Mesenchymal stem cell (in vitro differentiated cells and primary cell): ENCODE results near the gene TOM1L1.

Source experiments
- DNase-seq: peaks from one replicate; pipeline ENCODE4 v3.0.0-alpha.2; 2013
- H2AFZ ChIP-seq: one replicate; pipeline ENCODE4 v1.6.1; 2013; ENCODE audit warnings: low read depth, mild to moderate bottlenecking, control low read depth, inconsistent platforms, low read length, moderate library complexity
- H2AK5ac ChIP-seq: 2 replicates; pipeline ENCODE4 v1.6.1; 2013; ENCODE audit warnings: low read length, moderate library complexity, mild to moderate bottlenecking, inconsistent platforms; ENCODE audit not compliant: severe bottlenecking
- H2BK120ac ChIP-seq: one replicate; pipeline ENCODE4 v1.6.1; 2013; ENCODE audit warnings: low read depth, mild to moderate bottlenecking, inconsistent platforms, low read length, moderate library complexity
- H2BK12ac ChIP-seq, 2 experiments: one replicate each; pipeline ENCODE4 v1.6.1; 2013; ENCODE audit warnings: inconsistent platforms in 2 of 2, low read length in 2 of 2, mild to moderate bottlenecking in 2 of 2, moderate library complexity in 2 of 2, control low read depth in 1 of 2
- H2BK15ac ChIP-seq: one replicate; pipeline ENCODE4 v1.6.1; 2013; ENCODE audit warnings: mild to moderate bottlenecking, low read depth, inconsistent platforms; ENCODE audit not compliant: poor library complexity, severe bottlenecking
- H2BK5ac ChIP-seq: 2 replicates; pipeline ENCODE4 v1.6.1; 2013; ENCODE audit warnings: low read depth, mild to moderate bottlenecking, low read length, control low read depth, inconsistent platforms; ENCODE audit not compliant: poor library complexity, severe bottlenecking
- H3K14ac ChIP-seq, 2 experiments: one replicate each; pipeline ENCODE4 v1.6.1; 2013; ENCODE audit warnings: inconsistent platforms in 2 of 2, low read length in 2 of 2, control low read depth in 1 of 2, mild to moderate bottlenecking in 1 of 2, moderate library complexity in 1 of 2
- H3K18ac ChIP-seq, 2 experiments: one replicate each; pipeline ENCODE4 v1.6.1; 2013; ENCODE audit warnings: inconsistent platforms in 2 of 2, low read length in 2 of 2, control low read depth in 1 of 2, low read depth in 1 of 2, mild to moderate bottlenecking in 1 of 2
- H3K23ac ChIP-seq, 2 experiments: one replicate each; pipeline ENCODE4 v1.6.1; 2013; ENCODE audit warnings: inconsistent platforms in 2 of 2, low read length in 2 of 2, mild to moderate bottlenecking in 2 of 2, moderate library complexity in 2 of 2, control low read depth in 1 of 2
- H3K27ac ChIP-seq: 2 replicates; pipeline ENCODE4 v1.5.1; 2013; ENCODE audit warnings: mild to moderate bottlenecking, moderate library complexity, low read length, control low read depth, inconsistent platforms; ENCODE audit not compliant: poor library complexity, severe bottlenecking
- H3K27me3 ChIP-seq, 2 experiments: 2 replicates each; pipeline versions ENCODE4 v1.6.1 to v1.7.0; 2013; ENCODE audit warnings: low read length in 2 of 2, mild to moderate bottlenecking in 2 of 2, moderate library complexity in 2 of 2, control low read depth in 1 of 2, inconsistent platforms in 1 of 2; ENCODE audit not compliant: control insufficient read depth in 1 of 2, insufficient read depth in 1 of 2
- H3K36me3 ChIP-seq, 2 experiments: 2 replicates each; pipeline versions ENCODE4 v1.6.1 to v1.7.0; 2013; ENCODE audit warnings: low read length in 2 of 2, control low read depth in 1 of 2, inconsistent platforms in 1 of 2, low read depth in 1 of 2, mild to moderate bottlenecking in 1 of 2; ENCODE audit not compliant: insufficient read depth in 2 of 2, control insufficient read depth in 1 of 2
- H3K4ac ChIP-seq, 2 experiments: one replicate each; pipeline ENCODE4 v1.6.1; 2013; ENCODE audit warnings: inconsistent platforms in 2 of 2, low read length in 2 of 2, mild to moderate bottlenecking in 2 of 2, moderate library complexity in 2 of 2, control low read depth in 1 of 2, low read depth in 1 of 2
- H3K4me1 ChIP-seq: 2 replicates; pipeline ENCODE4 v1.6.1; 2013; ENCODE audit warnings: low read depth, low read length, control low read depth; ENCODE audit not compliant: control insufficient read depth, insufficient read depth
- H3K4me2 ChIP-seq: 2 replicates; pipeline ENCODE4 v1.6.1; 2013; ENCODE audit warnings: low read length, mild to moderate bottlenecking, inconsistent platforms; ENCODE audit not compliant: poor library complexity, severe bottlenecking
- H3K4me3 ChIP-seq, 2 experiments: 2 replicates each; pipeline versions ENCODE4 v1.5.1 to v1.7.0; 2013; ENCODE audit warnings: low read length in 2 of 2, mild to moderate bottlenecking in 2 of 2, control low read depth in 1 of 2, low read depth in 1 of 2; ENCODE audit not compliant: insufficient read depth in 1 of 2
- H3K79me1 ChIP-seq: replicated peaks from 2 replicates; pipeline ENCODE4 v1.6.1; 2013; ENCODE audit warnings: mild to moderate bottlenecking, control low read depth, low read length, inconsistent platforms; ENCODE audit not compliant: poor library complexity, severe bottlenecking
- H3K9ac ChIP-seq: 2 replicates; pipeline ENCODE4 v1.7.0; 2013; ENCODE audit warnings: mild to moderate bottlenecking, low read length, moderate library complexity
- H3K9me3 ChIP-seq: 2 replicates; pipeline ENCODE4 v1.7.0; 2013; ENCODE audit warnings: mild to moderate bottlenecking, low read length; ENCODE audit not compliant: control insufficient read depth
- H4K8ac ChIP-seq: one replicate; pipeline ENCODE4 v1.6.1; 2013; ENCODE audit warnings: inconsistent platforms, mild to moderate bottlenecking, low read length, moderate library complexity
- H4K91ac ChIP-seq: one replicate; pipeline ENCODE4 v1.6.1; 2013; ENCODE audit warnings: mild to moderate bottlenecking, low read length, inconsistent platforms
- WGBS: methylation state at CpG from one replicate; pipeline ENCODE4 v1.1.7; 2013; ENCODE audit warnings: mixed read lengths; 5-methylcytosine and 5-hydroxymethylcytosine counted together

TOM1L1 gene

GRCh38 chr17:54863176-54863575 lies 37.5 kb upstream of the TOM1L1 start:
- Histone ChIP-seq H3K4ac (no peak overlapping the region), H4K8ac (no peak overlapping the region), H3K4me1 (no peaks in the 10 kb centered on the region), H3K23ac (no peak overlapping the region), H3K27me3 (no peaks in the 10 kb centered on the region), H3K36me3 (no peaks in the 10 kb centered on the region), H3K79me1 (no peaks in the 10 kb centered on the region), H3K18ac (no peak overlapping the region), H2BK5ac (no peak overlapping the region), H3K4me3 (no peak overlapping the region), H2AFZ (no peak overlapping the region), H4K91ac (no peak overlapping the region), H3K9ac (no peak overlapping the region), H2AK5ac (no peak overlapping the region), H3K4me2 (no peak overlapping the region), H3K9me3 (no peaks in the 10 kb centered on the region), H2BK15ac (no peak overlapping the region), H3K27ac (no peak overlapping the region), H2BK12ac (no peak overlapping the region), H3K14ac (no peak overlapping the region), H2BK120ac (no peak overlapping the region)
- no peak for DNase-seq
- WGBS, result 65% methylated on average over 1 of the region's 2 CpGs

- Histone ChIP-seq H3K4me2 (no peak overlapping the region), H3K4ac (no peak overlapping the region), H3K9ac (no peak overlapping the region), H2BK5ac (no peak overlapping the region), H2BK120ac (no peak overlapping the region), H2BK15ac (no peak overlapping the region), H2AFZ (no peak overlapping the region), H3K27me3 (no peaks in the 10 kb centered on the region), H3K36me3 (no peaks in the 10 kb centered on the region), H3K23ac (no peak overlapping the region), H3K14ac (no peak overlapping the region), H3K27ac (no peak overlapping the region), H4K8ac (no peak overlapping the region), H2AK5ac (no peak overlapping the region), H2BK12ac (no peak overlapping the region), H3K18ac (no peak overlapping the region), H4K91ac (no peak overlapping the region), H3K4me1 (no peaks in the 10 kb centered on the region), H3K79me1 (no peaks in the 10 kb centered on the region), H3K9me3 (no peaks in the 10 kb centered on the region), H3K4me3 (no peak overlapping the region)
- 60% methylated on average over 1 of the region's 1 CpG for WGBS
- no peak for DNase-seq
These were observed 36.6 kb upstream of the TOM1L1 start for GRCh38 chr17:54864070-54864469.

- H2AK5ac ChIP-seq, result no peak overlapping the region
- no peak overlapping the region for H3K23ac ChIP-seq
- no peak overlapping the region for H2BK12ac ChIP-seq
- H3K27me3 ChIP-seq, result no peaks in the 10 kb centered on the region
- no peak overlapping the region for H3K14ac ChIP-seq
- H3K9ac ChIP-seq, result no peak overlapping the region
- H4K8ac ChIP-seq, result no peak overlapping the region
- no peaks in the 10 kb centered on the region for H3K36me3 ChIP-seq
- no peak overlapping the region for H3K18ac ChIP-seq
- H3K4me2 ChIP-seq, result no peak overlapping the region
- no peaks in the 10 kb centered on the region for H3K9me3 ChIP-seq
- no peak overlapping the region for H3K4me3 ChIP-seq
- H2BK5ac ChIP-seq, result no peak overlapping the region
- no peak overlapping the region for H2BK15ac ChIP-seq
- no peaks in the 10 kb centered on the region for H3K79me1 ChIP-seq
- WGBS, result 82% methylated on average over 8 of the region's 8 CpGs
- DNase-seq, result no peak
- no peak overlapping the region for H2BK120ac ChIP-seq
- no peak overlapping the region for H3K4ac ChIP-seq
- no peaks in the 10 kb centered on the region for H3K4me1 ChIP-seq
- no peak overlapping the region for H3K27ac ChIP-seq
- H2AFZ ChIP-seq, result no peak overlapping the region
- no peak overlapping the region for H4K91ac ChIP-seq
These were observed 35.9 kb upstream of the TOM1L1 start for GRCh38 chr17:54864636-54865356.

- no peaks in the 10 kb centered on the region for H3K9me3 ChIP-seq
- no peak for DNase-seq
- no peak overlapping the region for H2AK5ac ChIP-seq
- H3K4ac ChIP-seq, result no peak overlapping the region
- no peak overlapping the region for H3K9ac ChIP-seq
- no peak overlapping the region for H2BK15ac ChIP-seq
- H3K27ac ChIP-seq, result no peak overlapping the region
- no peak overlapping the region for H2AFZ ChIP-seq
- H3K18ac ChIP-seq, result no peak overlapping the region
- H3K36me3 ChIP-seq, result no peaks in the 10 kb centered on the region
- no peaks in the 10 kb centered on the region for H3K27me3 ChIP-seq
- no peak overlapping the region for H2BK5ac ChIP-seq
- no peak overlapping the region for H2BK12ac ChIP-seq
- H3K4me3 ChIP-seq, result no peak overlapping the region
- no peak overlapping the region for H4K8ac ChIP-seq
- H3K14ac ChIP-seq, result no peak overlapping the region
- no peak overlapping the region for H3K23ac ChIP-seq
- H4K91ac ChIP-seq, result no peak overlapping the region
- no peak overlapping the region for H3K4me2 ChIP-seq
- no peaks in the 10 kb centered on the region for H3K4me1 ChIP-seq
- H2BK120ac ChIP-seq, result no peak overlapping the region
- H3K79me1 ChIP-seq, result no peaks in the 10 kb centered on the region
- WGBS, result 83% methylated on average over 1 of the region's 2 CpGs
These were observed 33.0 kb upstream of the TOM1L1 start for GRCh38 chr17:54867634-54868033.
